MM.1S (cell line): ENCODE measurements around the gene UPP2.

Experiments
- CTCF ChIP-seq: fragments of 300-600 bp; sonication (generic); IDR thresholded peaks from 2 replicates; pipeline ENCODE4 v1.5.1; 2016; ENCODE audit warnings: antibody characterized with exemption, low read length, mixed read lengths
- EZH2 ChIP-seq: fragments of 300-600 bp; sonication (generic); optimal IDR thresholded peaks from 2 replicates; pipeline ENCODE3; 2017; ENCODE audit warnings: low read depth, mild to moderate bottlenecking, antibody characterized with exemption, low read length, mixed read lengths

DNA sequence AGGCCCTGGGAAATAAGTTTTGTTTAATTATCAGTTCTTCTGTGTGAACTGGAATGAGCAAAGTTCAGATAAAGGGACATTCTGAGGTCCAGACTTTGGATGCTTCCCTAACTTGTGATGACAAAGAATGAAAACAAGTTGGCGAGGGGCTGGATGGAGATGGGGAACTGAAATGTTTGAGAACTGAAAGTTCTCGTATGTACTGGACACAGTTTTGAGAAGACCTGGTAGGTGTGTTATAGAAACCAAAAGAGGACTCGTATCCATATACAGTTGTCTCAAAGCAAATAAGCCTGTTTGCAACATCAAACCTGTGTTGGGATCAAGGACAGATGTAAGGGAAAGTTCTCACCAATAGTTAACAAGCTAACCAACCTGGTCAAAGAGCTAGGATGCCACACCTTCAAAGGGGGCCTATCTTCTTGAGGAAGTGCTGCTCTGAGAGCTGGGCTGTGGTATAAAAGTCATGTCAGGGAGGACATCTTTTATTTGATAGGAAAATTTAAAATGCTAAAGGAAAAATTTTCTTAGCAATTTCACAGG is at the start of gene UPP2:
- no peak for TF ChIP-seq CTCF
- TF ChIP-seq EZH2: no peak
